GM12872 (cell line): ENCODE measurements around the gene MYOD1.

Experiments
- TF ChIP-seq, protein P1 (sequence below): IDR thresholded peaks from 3 replicates; pipeline ENCODE4 v1.5.1; 2011; ENCODE audit warnings: low read depth, mild to moderate bottlenecking, low read length, moderate library complexity; ENCODE audit not compliant: insufficient read depth

Gene MYOD1

DNA sequence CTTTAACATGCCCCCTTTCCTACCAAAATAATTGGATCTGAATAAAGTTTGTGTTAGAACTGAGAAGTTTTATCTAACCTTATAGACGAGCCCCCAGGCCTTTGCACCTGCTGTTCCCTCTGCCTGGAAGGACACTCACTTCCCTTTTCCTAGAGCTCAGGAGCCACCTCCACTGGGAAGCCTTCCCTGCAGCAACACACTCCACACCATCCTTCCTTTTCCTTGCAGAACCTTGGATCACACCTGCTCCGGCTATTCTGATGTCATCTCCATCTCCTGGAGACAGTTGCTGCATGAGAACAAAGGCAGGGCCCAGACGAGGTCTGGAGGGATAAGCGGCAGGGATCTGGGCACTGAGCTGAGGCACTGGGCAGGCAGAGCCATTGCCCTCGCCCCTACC is 22.6 kb upstream of the MYOD1 start:
- TF ChIP-seq, protein P1, sequence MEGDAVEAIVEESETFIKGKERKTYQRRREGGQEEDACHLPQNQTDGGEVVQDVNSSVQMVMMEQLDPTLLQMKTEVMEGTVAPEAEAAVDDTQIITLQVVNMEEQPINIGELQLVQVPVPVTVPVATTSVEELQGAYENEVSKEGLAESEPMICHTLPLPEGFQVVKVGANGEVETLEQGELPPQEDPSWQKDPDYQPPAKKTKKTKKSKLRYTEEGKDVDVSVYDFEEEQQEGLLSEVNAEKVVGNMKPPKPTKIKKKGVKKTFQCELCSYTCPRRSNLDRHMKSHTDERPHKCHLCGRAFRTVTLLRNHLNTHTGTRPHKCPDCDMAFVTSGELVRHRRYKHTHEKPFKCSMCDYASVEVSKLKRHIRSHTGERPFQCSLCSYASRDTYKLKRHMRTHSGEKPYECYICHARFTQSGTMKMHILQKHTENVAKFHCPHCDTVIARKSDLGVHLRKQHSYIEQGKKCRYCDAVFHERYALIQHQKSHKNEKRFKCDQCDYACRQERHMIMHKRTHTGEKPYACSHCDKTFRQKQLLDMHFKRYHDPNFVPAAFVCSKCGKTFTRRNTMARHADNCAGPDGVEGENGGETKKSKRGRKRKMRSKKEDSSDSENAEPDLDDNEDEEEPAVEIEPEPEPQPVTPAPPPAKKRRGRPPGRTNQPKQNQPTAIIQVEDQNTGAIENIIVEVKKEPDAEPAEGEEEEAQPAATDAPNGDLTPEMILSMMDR: no peak

DNA sequence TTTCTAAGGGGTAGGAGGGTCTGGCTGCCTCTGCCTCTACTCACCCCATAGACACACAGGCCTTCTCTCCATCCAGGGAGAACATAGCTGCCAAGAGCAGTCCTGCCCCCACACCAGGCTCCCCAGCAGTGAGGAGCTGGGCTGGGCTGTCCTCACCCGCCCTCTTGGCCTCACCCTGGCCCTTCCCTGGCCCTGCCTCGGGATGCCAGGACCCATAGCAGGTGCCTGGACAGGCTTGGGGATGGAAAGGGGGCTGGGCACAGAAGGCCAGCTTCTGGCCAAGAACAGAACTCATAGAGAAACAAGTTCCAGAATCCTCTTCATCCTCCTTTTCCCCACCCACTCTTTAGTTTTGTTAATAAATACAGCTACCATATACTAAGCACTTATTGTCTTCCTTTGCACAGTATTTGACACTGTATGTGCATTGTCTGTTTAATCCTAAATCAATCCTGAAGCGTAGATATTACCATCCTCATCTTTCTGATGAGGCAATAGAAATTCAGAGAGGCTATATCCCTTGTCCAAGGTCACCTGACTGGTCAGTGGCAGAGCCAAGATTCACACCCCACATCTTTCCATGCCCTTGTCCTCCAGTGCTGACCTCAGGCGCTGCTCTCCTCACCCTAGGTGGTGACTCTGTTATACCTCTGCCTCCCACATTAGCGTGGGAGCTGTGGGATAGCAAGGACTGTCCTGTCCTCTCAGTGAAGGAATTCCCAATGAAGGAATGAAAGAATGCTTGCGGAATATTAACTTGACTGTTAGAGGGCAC is 22.0 kb upstream of the MYOD1 start:
- TF ChIP-seq, protein P1: no peak

DNA sequence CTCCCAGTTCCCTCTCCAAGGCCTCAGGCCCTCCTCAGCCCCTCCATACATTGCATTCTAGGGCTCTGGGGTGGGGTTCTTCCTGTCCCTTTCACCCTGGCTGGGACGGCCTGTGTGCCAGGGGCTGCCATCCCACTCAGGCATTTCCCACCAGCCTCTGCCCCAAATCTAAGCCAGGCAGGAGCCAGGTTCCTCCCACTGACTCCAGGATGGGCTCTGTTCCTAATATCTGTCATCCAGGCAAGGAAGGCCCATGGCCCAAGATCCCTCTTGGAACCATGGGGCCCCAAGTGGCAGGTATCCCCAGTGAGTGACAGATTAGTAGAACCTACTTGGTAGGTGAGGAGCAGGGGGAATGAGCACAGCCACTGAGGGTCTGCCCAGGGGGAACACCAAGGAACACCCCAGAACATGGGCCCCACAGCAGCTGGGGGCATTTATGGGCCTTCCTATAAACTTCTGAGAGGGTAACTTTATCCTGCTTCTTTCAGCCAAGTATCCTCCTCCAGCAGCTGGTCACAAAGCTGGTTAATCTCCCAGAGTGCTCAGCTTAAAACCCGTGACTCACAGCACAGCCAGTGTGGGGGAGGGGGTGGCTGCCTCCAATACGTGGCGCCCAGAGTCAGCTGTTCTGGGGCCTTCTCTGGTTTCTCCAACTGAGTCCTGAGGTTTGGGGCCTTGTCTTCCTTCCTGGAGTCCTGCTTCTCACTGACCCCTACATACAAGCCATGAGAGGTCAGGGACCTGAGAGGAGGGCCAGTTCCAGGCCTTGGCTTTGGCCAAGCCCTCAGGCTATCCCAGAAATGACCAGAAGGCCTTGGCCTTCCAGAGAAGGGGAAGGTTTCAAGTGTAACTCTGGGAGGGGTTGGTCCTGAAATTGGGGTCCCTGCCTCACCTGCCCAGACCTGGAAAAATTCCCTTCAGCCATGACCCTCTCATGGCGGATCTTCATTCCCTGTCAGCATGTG is 19.9 kb upstream of the MYOD1 start:
- TF ChIP-seq, protein P1: no peak

DNA sequence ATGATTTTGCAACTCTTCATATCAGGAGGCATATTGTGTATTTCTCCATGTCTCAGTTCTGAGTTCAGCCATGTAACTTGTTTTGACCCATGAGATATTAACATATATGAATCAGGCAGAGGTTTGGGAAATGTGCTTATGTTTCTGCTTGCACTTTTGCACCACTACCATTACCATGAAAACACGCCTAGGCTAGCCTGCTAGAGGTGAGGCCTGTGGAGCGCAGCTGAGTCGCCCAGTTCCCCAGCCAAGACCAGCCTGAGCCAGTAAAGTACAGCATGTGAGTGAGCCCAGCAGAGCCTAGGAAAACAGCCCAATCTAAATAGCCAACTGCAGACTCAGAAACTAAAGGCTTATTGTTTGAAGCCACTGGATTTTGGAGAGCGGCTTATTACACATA is 18.4 kb upstream of the MYOD1 start:
- TF ChIP-seq, protein P1: no peak

DNA sequence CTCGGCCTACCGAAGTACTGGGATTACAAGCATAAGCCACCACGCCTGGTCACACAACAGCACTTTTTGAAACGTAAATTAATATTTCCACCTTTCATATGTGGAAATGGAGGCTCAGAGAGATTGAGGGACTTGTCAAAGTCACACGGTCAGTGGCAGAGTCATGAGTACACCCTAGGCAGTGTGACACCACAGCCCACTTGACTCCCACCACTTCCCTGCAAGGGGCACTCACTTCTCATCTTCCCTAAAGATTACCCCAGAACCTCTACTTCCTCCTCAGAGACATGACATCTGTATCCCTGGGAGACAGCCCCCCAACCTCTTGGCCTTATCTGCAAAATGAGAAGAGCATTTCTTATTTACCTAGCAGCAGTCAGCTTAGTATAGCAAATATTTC is 16.5 kb upstream of the MYOD1 start:
- TF ChIP-seq, protein P1: no peak

DNA sequence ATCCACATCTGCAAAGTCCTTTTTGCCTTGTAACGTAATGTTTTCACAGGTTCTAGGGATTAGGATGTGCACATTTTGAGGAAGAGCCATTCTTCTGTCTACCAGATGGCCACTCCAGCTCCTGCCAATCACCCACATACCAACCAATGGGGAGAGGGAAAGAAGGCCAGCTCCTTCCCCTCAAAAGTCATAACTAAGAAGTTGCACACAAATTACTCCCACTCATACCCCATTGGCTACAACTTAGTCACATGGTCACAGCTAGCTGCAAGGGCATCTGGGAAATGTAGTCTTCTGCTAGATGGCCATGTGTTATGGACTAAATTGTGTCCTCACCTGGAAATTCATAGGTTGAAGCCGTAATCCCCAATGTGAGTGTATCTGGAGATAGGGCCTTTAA is 15.4 kb upstream of the MYOD1 start:
- TF ChIP-seq, protein P1: no peak

DNA sequence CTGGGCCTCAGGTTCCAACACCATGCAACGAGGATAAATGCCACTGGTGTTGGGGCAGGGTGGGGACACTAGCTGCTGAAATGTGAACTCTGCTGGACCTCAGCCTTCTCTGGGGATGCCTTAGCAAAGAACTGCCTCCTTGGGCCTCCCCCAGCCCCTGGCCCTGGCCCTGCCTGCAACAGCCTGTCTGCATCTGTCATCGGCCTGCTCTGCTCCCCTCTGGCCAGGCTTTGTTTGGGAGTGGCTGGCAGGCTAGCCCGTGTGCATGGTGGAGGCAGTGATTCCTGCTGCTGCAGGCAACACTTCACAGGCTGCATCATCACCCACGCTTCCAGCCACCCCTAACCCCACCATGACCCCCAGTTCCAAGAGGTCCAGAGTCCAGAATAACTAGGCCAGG is 11.5 kb upstream of the MYOD1 start:
- TF ChIP-seq, protein P1: no peak
